Esophagus muscularis mucosa (tissue), 4 donors: Measurements from ENCODE around the gene DR1. TPM values are rescaled to one million over a fixed set of nuclear protein-coding genes. Genes with fewer than 3 reads are reported as not detected.

Source experiments
- DNase-seq: peaks from one replicate; pipeline ENCODE4 v3.0.0-alpha.2; 2017; ENCODE audit errors: extremely low spot score
- H3K27ac ChIP-seq, 4 donors: fragments of 200-600 bp; sonication (generic); replicated peaks in 1 of 4; 1 replicate in 3 of 4; 2 replicates in 1 of 4; pipeline ENCODE4 v1.5.1; 2016 to 2019; ENCODE audit warnings: mild to moderate bottlenecking in 1 of 4
- H3K27me3 ChIP-seq, 4 donors: fragments of 200-600 bp; sonication (generic); one replicate each; pipeline versions ENCODE4 v1.5.1 to v1.6.0; 2016 to 2019
- H3K36me3 ChIP-seq, 4 donors: fragments of 200-600 bp; sonication (generic); one replicate each; pipeline ENCODE4 v1.5.1; 2016 to 2019
- H3K4me1 ChIP-seq, 4 donors: fragments of 200-600 bp; sonication (generic); one replicate each; pipeline ENCODE4 v1.5.1; 2016 to 2019
- H3K4me3 ChIP-seq, 4 donors: fragments of 200-600 bp; sonication (generic); 1 replicate in 2 of 4; 2 replicates in 2 of 4; pipeline ENCODE4 v1.5.1; 2016 to 2019; ENCODE audit warnings: mild to moderate bottlenecking in 4 of 4, moderate library complexity in 1 of 4
- H3K9me3 ChIP-seq, 4 donors: fragments of 200-600 bp; sonication (generic); 1 replicate in 3 of 4; 2 replicates in 1 of 4; pipeline ENCODE4 v1.5.1; 2016 to 2019
- EP300 ChIP-seq: sonication (generic); formaldehyde crosslinking; IDR thresholded peaks from one replicate; pipeline ENCODE4 v1.6.1; 2017; ENCODE audit warnings: antibody characterized with exemption
- POLR2A ChIP-seq: fragments of 450-650 bp; IDR thresholded peaks from one replicate; pipeline ENCODE4 v1.6.1; 2017; ENCODE audit warnings: antibody characterized with exemption, moderate library complexity, mild to moderate bottlenecking, low read depth
- POLR2AphosphoS5 ChIP-seq, 2 donors: sonication (generic); formaldehyde crosslinking; IDR thresholded peaks; one replicate each; pipeline ENCODE4 v1.6.1; 2017; ENCODE audit warnings: antibody characterized with exemption in 2 of 2
- WGBS: methylation state at CpG from one replicate; pipeline ENCODE4 v1.1.5; 2018; 5-methylcytosine and 5-hydroxymethylcytosine counted together
- intact Hi-C: fragments of 100-400 bp; cut with DNase I; formaldehyde crosslinking; loops from one replicate; pipeline ENCODE4 v1.15.1; 2023
- total RNA-seq, 4 donors: library from RNA; depleted of rRNA; stranded (reverse); fragments of >200 nt; gene quantifications; one replicate each; pipeline versions ENCODE4 v1.1.0 to v1.2.1, GENCODE V29; 2016
- TF ChIP-seq, protein P1 (sequence below), 3 experiments: fragments of 200-600 bp in 2 of 3; fragments of 450-650 bp in 1 of 3; sonication (generic) in 2 of 3; IDR thresholded peaks; one replicate each; pipeline ENCODE4 v1.5.1; 2017 to 2019; ENCODE audit warnings: antibody characterized with exemption in 3 of 3, mild to moderate bottlenecking in 2 of 3, moderate library complexity in 1 of 3

DR1 gene
- total RNA-seq, 4 donors from 2014 or later = 20.3 to 32.5 (median 27.5) TPM

GRCh38 chr1:93362237-93362636 is 16.5 kb downstream of the DR1 start:
- intact Hi-C loops = no loop called here
- TF ChIP-seq POLR2A = no peak
- no peak for TF ChIP-seq EP300
- TF ChIP-seq, protein P1, sequence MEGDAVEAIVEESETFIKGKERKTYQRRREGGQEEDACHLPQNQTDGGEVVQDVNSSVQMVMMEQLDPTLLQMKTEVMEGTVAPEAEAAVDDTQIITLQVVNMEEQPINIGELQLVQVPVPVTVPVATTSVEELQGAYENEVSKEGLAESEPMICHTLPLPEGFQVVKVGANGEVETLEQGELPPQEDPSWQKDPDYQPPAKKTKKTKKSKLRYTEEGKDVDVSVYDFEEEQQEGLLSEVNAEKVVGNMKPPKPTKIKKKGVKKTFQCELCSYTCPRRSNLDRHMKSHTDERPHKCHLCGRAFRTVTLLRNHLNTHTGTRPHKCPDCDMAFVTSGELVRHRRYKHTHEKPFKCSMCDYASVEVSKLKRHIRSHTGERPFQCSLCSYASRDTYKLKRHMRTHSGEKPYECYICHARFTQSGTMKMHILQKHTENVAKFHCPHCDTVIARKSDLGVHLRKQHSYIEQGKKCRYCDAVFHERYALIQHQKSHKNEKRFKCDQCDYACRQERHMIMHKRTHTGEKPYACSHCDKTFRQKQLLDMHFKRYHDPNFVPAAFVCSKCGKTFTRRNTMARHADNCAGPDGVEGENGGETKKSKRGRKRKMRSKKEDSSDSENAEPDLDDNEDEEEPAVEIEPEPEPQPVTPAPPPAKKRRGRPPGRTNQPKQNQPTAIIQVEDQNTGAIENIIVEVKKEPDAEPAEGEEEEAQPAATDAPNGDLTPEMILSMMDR (IDR thresholded peaks at IDR 0.05) = no peak
- TF ChIP-seq POLR2AphosphoS5 (IDR thresholded peaks at IDR 0.05) = no peak
- H3K9me3 ChIP-seq = no peaks in the 10 kb centered on the region
- no peak overlapping the region for H3K27ac ChIP-seq
- no peaks in the 10 kb centered on the region for H3K27me3 ChIP-seq
- no peak overlapping the region for H3K4me3 ChIP-seq
- WGBS = 80% methylated on average over 3 of the region's 3 CpGs
- DNase-seq = no peak
- H3K36me3 ChIP-seq = peaks cover 8 to 51% (median 31%) of the 10 kb centered on the region in 4 donors
- peaks cover 7 to 31% (median 19%) of the 10 kb centered on the region in 4 donors for H3K4me1 ChIP-seq

GRCh38 chr1:93365813-93366212 is 20.1 kb downstream of the DR1 start:
- no peak overlapping the region for H3K4me3 ChIP-seq
- no peaks in the 10 kb centered on the region for H3K9me3 ChIP-seq
- no peaks in the 10 kb centered on the region for H3K27me3 ChIP-seq
- TF ChIP-seq, protein P1 (IDR thresholded peaks at IDR 0.05) = no peak
- TF ChIP-seq EP300 (no peak), POLR2A (no peak), POLR2AphosphoS5 (IDR thresholded peaks at IDR 0.05) (no peak)
- intact Hi-C loops = no loop called here
- no peak for DNase-seq
- H3K27ac ChIP-seq = no peak overlapping the region
- peaks cover 0 to 9% (median 2%) of the 10 kb centered on the region in 4 donors for H3K4me1 ChIP-seq
- H3K36me3 ChIP-seq = peaks cover 0 to 40% (median 20%) of the 10 kb centered on the region in 4 donors
- 94% methylated on average over 2 of the region's 2 CpGs for WGBS

- H3K9me3 ChIP-seq = no peaks in the 10 kb centered on the region
- no peak overlapping the region for H3K27ac ChIP-seq
- peaks cover 0 to 33% (median 16%) of the 10 kb centered on the region in 4 donors for H3K36me3 ChIP-seq
- no peaks in the 10 kb centered on the region for H3K27me3 ChIP-seq
- H3K4me1 ChIP-seq = no peaks in the 10 kb centered on the region
- TF ChIP-seq, protein P1 (IDR thresholded peaks at IDR 0.05) = no peak
- TF ChIP-seq EP300 = no peak
- no peak for TF ChIP-seq POLR2A
- TF ChIP-seq POLR2AphosphoS5 (IDR thresholded peaks at IDR 0.05) = no peak
- intact Hi-C loops = no loop called here
- H3K4me3 ChIP-seq = no peak overlapping the region
- WGBS = 86% methylated on average over 1 of the region's 1 CpG
- DNase-seq = no peak
Observed at GRCh38 chr1:93369734-93370133, 24.0 kb downstream of the DR1 start.

DNA sequence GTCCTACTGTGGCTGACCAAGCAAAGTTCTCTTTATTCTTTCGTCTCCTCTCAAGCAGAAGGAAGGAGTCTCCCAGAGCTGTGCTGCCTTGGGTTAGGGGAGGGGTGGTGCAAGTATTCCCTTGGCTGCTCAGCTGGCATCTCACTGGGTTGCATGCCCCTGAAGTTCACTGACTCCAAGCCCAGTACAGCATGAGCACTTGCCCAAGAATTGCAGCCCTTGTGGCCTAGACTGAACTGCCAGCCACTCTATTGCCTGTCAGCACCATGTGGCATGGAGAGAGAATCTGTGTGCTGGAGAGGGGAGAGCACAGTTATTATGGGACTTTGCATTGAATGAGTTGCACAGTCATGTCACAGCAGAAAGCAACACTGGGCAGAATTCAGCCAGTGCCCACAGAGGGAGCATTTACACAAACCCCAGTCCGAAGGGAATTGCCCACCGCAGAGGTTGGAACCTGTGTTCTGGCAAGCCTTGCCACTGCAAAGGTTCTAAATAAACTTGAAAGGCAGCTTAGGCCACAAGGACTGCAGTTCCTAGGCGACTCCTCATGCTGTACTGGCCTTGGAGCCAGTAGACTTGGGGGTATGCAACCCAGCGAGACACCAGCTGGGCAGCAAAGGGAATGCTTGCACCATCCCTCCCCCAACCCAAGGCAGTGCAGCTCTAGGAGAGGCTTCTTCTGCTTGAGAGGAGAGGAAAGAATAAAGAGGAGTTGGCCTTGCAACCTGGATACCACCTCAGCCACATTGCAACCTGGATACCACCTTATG is 28.8 kb downstream of the DR1 start:
- Histone ChIP-seq H3K27me3 (no peaks in the 10 kb centered on the region), H3K9me3 (no peaks in the 10 kb centered on the region), H3K36me3 (peaks cover 0 to 13% (median 0%) of the 10 kb centered on the region in 4 donors), H3K4me3 (no peak overlapping the region), H3K27ac (no peak overlapping the region), H3K4me1 (no peaks in the 10 kb centered on the region)
- no peak for DNase-seq
- WGBS = 100% methylated on average over 4 of the region's 5 CpGs
- no peak for TF ChIP-seq POLR2A
- no peak for TF ChIP-seq POLR2AphosphoS5 (IDR thresholded peaks at IDR 0.05)
- TF ChIP-seq EP300 = no peak
- TF ChIP-seq, protein P1 (IDR thresholded peaks at IDR 0.05) = no peak
- intact Hi-C loops = no loop called here
